Dendritic cell treated with granulocyte-macrophage colony-stimulating factor and Interleukin-4, amounts not matched to agents 40 ng/mL and 50 ng/mL, for 4 days (primary cell): ENCODE results near the gene VSIG10L2.

ENCODE experiments used
- H3K27ac Mint-ChIP-seq: one replicate; pipeline ENCODE4 v1.8.0; 2022; ENCODE audit warnings: mild to moderate bottlenecking, mixed read lengths
- H3K27me3 Mint-ChIP-seq: one replicate; pipeline ENCODE4 v1.8.0; 2022; ENCODE audit warnings: mild to moderate bottlenecking, mixed read lengths
- H3K36me3 Mint-ChIP-seq: one replicate; pipeline ENCODE4 v1.8.0; 2022; ENCODE audit warnings: low read depth, mixed read lengths
- H3K4me1 Mint-ChIP-seq: one replicate; pipeline ENCODE4 v1.8.0; 2022; ENCODE audit warnings: low read depth, mixed read lengths
- H3K4me3 Mint-ChIP-seq: one replicate; pipeline ENCODE4 v1.8.0; 2022; ENCODE audit warnings: mild to moderate bottlenecking, moderate library complexity, mixed read lengths
- H3K9me3 Mint-ChIP-seq: one replicate; pipeline ENCODE4 v1.8.0; 2022; ENCODE audit warnings: mixed read lengths
- intact Hi-C: fragments of 100-400 bp; cut with micrococcal nuclease; formaldehyde crosslinking; loops from one replicate; pipeline ENCODE4 v1.15.0; 2022

Gene VSIG10L2

GRCh38 chr11:125935618-125936199 lies 10.1 kb upstream of the VSIG10L2 start:
- Mint-ChIP-seq H3K27me3 (no peaks in the 10 kb centered on the region), H3K9me3 (no peaks in the 10 kb centered on the region), H3K4me1 (no peaks in the 10 kb centered on the region), H3K27ac (no peak overlapping the region), H3K36me3 (no peaks in the 10 kb centered on the region), H3K4me3 (no peak overlapping the region)
- intact Hi-C loops, result no loop called here

- no peak overlapping the region for H3K27ac Mint-ChIP-seq
- no peaks in the 10 kb centered on the region for H3K4me1 Mint-ChIP-seq
- H3K4me3 Mint-ChIP-seq, result no peak overlapping the region
- no peaks in the 10 kb centered on the region for H3K36me3 Mint-ChIP-seq
- intact Hi-C loops, result no loop called here
- H3K27me3 Mint-ChIP-seq, result no peaks in the 10 kb centered on the region
- H3K9me3 Mint-ChIP-seq, result no peaks in the 10 kb centered on the region
Measured at GRCh38 chr11:125938418-125938817, 7.4 kb upstream of the VSIG10L2 start.

- Mint-ChIP-seq H3K27me3 (no peaks in the 10 kb centered on the region), H3K36me3 (no peaks in the 10 kb centered on the region), H3K9me3 (no peaks in the 10 kb centered on the region), H3K4me1 (no peaks in the 10 kb centered on the region), H3K4me3 (no peak overlapping the region), H3K27ac (no peak overlapping the region)
- intact Hi-C loops, result no loop called here
Measured at GRCh38 chr11:125939081-125939521, 6.7 kb upstream of the VSIG10L2 start.

GRCh38 chr11:125940145-125940544 lies 5.7 kb upstream of the VSIG10L2 start:
- Mint-ChIP-seq H3K27ac (no peak overlapping the region), H3K4me1 (no peaks in the 10 kb centered on the region), H3K27me3 (peaks cover 3% of the 10 kb centered on the region), H3K4me3 (no peak overlapping the region), H3K36me3 (no peaks in the 10 kb centered on the region), H3K9me3 (no peaks in the 10 kb centered on the region)
- intact Hi-C loops, result loop anchor here (5.0 kb wide), 1 partner anchor 252 kb away; no protein-coding TSS in a partner anchor

- H3K36me3 Mint-ChIP-seq, result no peaks in the 10 kb centered on the region
- intact Hi-C loops, result loop anchor here (5.0 kb wide), 1 partner anchor 251 kb away; no protein-coding TSS in a partner anchor
- H3K27ac Mint-ChIP-seq, result no peak overlapping the region
- no peaks in the 10 kb centered on the region for H3K4me1 Mint-ChIP-seq
- H3K4me3 Mint-ChIP-seq, result no peak overlapping the region
- peaks cover 3% of the 10 kb centered on the region for H3K27me3 Mint-ChIP-seq
- no peaks in the 10 kb centered on the region for H3K9me3 Mint-ChIP-seq
Measured at GRCh38 chr11:125941267-125941618, 4.6 kb upstream of the VSIG10L2 start.

- Mint-ChIP-seq H3K36me3 (no peaks in the 10 kb centered on the region), H3K27ac (no peak overlapping the region), H3K9me3 (no peaks in the 10 kb centered on the region), H3K4me3 (no peak overlapping the region), H3K27me3 (peaks cover 3% of the 10 kb centered on the region), H3K4me1 (no peaks in the 10 kb centered on the region)
- intact Hi-C loops, result loop anchor here (5.0 kb wide), 1 partner anchor 250 kb away; no protein-coding TSS in a partner anchor
Measured at GRCh38 chr11:125941619-125942611, 3.9 kb upstream of the VSIG10L2 start.

DNA sequence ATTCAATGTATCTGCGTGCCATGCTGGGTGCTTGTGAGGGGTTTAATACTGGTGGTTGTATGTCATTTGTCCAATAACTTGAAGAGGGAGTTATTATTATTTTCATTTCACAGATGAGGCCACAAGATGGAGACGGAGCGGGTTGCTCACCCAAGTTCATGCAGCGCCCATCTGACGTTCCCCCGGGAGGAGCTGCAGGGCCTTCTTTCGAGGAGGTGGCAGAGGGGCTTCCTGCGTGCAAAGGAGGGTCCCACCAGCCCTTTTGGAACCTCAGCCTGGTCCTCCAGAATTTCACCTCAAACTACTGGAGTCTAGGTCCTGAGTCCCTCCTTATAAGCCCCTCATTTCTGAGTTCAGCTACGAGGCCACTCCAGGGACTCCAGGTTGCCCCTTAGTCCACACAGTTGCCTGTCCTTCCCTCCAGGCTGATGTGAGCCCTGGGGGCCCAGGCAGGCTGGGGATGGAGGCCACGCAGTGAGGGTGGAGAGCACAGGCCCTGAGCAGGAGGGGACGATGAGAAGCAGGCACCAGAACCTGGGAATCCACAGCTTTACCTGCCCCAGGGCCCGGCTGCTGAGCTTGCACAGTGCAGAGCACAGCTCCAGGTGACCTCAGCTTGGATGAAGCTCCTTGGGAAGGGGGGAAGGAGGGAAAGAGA lies 2.9 kb upstream of the VSIG10L2 start:
- peaks cover 3% of the 10 kb centered on the region for H3K27me3 Mint-ChIP-seq
- H3K4me1 Mint-ChIP-seq, result no peaks in the 10 kb centered on the region
- no peak overlapping the region for H3K4me3 Mint-ChIP-seq
- H3K36me3 Mint-ChIP-seq, result no peaks in the 10 kb centered on the region
- no peaks in the 10 kb centered on the region for H3K9me3 Mint-ChIP-seq
- no peak overlapping the region for H3K27ac Mint-ChIP-seq
- intact Hi-C loops, result loop anchor here (5.0 kb wide), 1 partner anchor 249 kb away; no protein-coding TSS in a partner anchor

DNA sequence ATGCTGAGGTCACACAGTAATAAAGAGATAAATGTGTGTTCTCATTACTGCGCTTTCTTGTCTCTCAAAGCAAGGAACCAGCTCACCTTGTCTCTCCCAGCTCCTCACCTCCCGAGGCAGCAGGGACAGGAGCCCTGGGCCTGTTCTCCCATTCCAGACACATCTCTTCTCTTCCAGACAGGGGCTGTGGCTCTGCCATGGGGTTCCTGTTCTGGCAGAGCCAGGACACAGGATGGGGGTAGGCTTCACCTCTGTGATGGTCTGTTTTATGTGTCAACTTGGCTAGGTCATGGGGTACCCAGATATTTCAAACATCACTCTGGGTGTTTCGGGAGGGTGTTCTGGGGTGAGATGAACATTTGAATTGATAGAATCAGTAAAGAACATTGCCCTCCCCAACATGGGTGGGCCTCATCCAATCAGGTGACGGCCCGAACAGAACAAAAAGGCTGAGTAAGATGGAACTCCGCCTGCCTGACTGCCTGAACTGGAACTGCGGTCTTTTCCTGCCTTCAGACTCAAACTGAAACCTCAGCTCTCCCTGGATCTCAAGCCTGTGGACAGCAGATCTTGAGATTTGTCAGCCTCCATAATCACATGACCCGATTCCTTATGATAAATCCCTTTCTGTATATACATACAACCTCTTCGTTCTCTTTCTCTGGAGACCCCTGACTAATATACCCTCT lies 2.0 kb upstream of the VSIG10L2 start:
- H3K27ac Mint-ChIP-seq, result no peak overlapping the region
- intact Hi-C loops, result loop anchor here (5.0 kb wide), 1 partner anchor 248 kb away; no protein-coding TSS in a partner anchor

DNA sequence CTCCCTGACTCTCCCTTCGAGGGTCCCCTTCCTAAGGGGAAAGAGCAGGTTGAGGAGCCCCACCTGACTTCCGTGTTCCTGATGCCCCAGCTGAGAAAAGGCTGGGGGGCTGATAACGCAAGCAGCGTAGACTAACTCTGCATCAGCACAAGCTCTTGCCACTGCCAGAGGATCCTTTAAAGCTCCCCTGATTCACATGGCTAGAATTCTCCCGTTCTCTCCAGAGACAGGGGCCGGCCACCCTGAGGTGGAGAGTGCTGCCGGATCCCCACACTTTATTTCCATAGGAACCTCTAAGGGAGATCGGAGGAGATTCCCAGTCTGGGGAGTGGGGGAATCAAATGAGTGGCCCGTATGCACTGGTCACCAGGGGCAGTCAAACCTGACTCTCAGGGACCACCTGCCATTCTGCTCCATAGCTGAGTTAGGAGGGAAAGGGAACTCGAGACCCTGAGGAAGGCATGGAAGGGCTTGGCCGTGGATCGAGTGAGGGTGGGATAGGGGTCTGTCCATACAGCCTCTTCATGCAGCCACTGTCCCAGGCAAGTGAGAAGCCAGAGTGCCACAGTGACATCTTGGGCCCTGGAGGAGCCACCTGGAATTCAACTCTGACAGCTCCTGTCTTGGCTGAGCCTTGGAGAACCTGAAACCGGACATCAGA lies 1.4 kb upstream of the VSIG10L2 start:
- intact Hi-C loops, result loop anchor here (5.0 kb wide), 1 partner anchor 248 kb away; no protein-coding TSS in a partner anchor
- no peak overlapping the region for H3K4me3 Mint-ChIP-seq
- no peak overlapping the region for H3K27ac Mint-ChIP-seq
- peaks cover 3% of the 10 kb centered on the region for H3K27me3 Mint-ChIP-seq
- no peaks in the 10 kb centered on the region for H3K4me1 Mint-ChIP-seq
- H3K36me3 Mint-ChIP-seq, result no peaks in the 10 kb centered on the region
- no peaks in the 10 kb centered on the region for H3K9me3 Mint-ChIP-seq

More for the DNA sequence above, 2.0 kb upstream of the VSIG10L2 start:
- no peaks in the 10 kb centered on the region for H3K4me1 Mint-ChIP-seq
- no peaks in the 10 kb centered on the region for H3K36me3 Mint-ChIP-seq
- peaks cover 3% of the 10 kb centered on the region for H3K27me3 Mint-ChIP-seq
- H3K9me3 Mint-ChIP-seq, result no peaks in the 10 kb centered on the region
- H3K4me3 Mint-ChIP-seq, result no peak overlapping the region

- Mint-ChIP-seq H3K27me3 (peaks cover 3% of the 10 kb centered on the region), H3K4me3 (no peak overlapping the region), H3K36me3 (no peaks in the 10 kb centered on the region), H3K9me3 (no peaks in the 10 kb centered on the region), H3K4me1 (no peaks in the 10 kb centered on the region), H3K27ac (no peak overlapping the region)
- intact Hi-C loops, result no loop called here
Measured at GRCh38 chr11:125945011-125945796, 640 bp upstream of the VSIG10L2 start.

- Mint-ChIP-seq H3K4me1 (no peaks in the 10 kb centered on the region), H3K36me3 (no peaks in the 10 kb centered on the region), H3K9me3 (no peaks in the 10 kb centered on the region), H3K4me3 (no peak overlapping the region), H3K27ac (no peak overlapping the region), H3K27me3 (peaks cover 4% of the 10 kb centered on the region)
- intact Hi-C loops, result no loop called here
Measured at GRCh38 chr11:125946712-125947418, 1.0 kb downstream of the VSIG10L2 start.
